Activated naive CD8-positive, alpha-beta T cell treated with anti-CD3 and anti-CD28 coated beads, Interleukin-2, amount 50 U/mL, for 24 hours (primary cell): ENCODE data around the gene GGT6.

Source experiments
- ATAC-seq: fragments of 150-1000 bp; cut with Tn5 transposase; one replicate; pipeline ENCODE4 v1.10.0; 2021
- DNase-seq: peaks from one replicate; pipeline ENCODE4 v3.0.0; 2021
- H3K27ac Mint-ChIP-seq: one replicate; pipeline ENCODE4 v1.8.0; 2021; ENCODE audit warnings: mild to moderate bottlenecking, mixed read lengths
- H3K27me3 Mint-ChIP-seq: one replicate; pipeline ENCODE4 v1.8.0; 2021; ENCODE audit warnings: mixed read lengths
- H3K36me3 Mint-ChIP-seq: one replicate; pipeline ENCODE4 v1.8.0; 2021; ENCODE audit warnings: low read depth, mixed read lengths
- H3K4me1 Mint-ChIP-seq: one replicate; pipeline ENCODE4 v1.8.0; 2021; ENCODE audit warnings: mixed read lengths
- H3K4me3 Mint-ChIP-seq: one replicate; pipeline ENCODE4 v1.8.0; 2021; ENCODE audit warnings: mild to moderate bottlenecking, moderate library complexity, mixed read lengths
- H3K9me3 Mint-ChIP-seq: one replicate; pipeline ENCODE4 v1.8.0; 2021; ENCODE audit warnings: mixed read lengths

The GGT6 gene

DNA sequence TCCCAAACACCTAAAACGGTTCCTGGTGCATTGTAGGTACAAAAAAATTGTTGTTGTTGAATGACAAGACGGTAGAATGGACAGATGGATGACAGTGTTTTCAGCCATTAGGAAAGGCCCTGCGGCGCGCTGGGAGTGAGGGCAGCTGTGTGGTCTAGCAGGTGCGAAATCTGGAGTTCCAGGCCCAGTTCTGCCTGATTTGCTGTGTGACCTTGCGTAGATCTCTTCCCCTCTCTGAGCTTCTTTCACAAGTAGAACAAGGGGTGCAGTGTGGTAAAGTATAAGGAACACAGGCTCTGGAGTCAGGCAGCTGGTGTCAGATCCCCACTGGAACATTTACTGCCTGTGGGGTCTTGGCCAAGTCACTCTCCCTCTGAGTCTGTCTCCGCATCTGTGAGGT, 36.4 kb downstream of the GGT6 start:
- ATAC-seq (no peak), DNase-seq (no peak)
- Mint-ChIP-seq H3K4me3 (no peak overlapping the region), H3K4me1 (no peaks in the 10 kb centered on the region), H3K27me3 (peaks cover 2% of the 10 kb centered on the region), H3K27ac (no peak overlapping the region), H3K9me3 (no peaks in the 10 kb centered on the region), H3K36me3 (no peaks in the 10 kb centered on the region)

DNA sequence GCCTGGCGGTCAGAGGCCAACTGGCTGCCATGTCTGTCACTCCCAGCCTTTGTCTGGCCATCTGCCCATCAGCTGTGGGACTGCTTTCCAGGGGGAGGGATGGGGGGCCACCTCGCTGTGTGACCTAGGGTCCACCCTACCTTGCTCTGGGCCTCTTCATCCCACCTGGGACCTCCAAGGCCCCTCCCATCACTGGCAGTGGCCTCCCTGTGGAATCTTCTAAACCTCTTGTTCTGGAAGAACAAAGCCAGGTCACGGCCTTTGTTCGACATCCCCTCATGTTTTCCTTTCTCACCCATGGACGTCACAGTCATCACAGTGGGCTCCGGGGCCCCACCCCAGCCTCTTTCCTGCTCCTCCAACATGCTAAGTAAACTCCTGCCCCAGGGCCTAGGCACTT, 37.7 kb downstream of the GGT6 start:
- Mint-ChIP-seq H3K27ac (no peak overlapping the region), H3K4me1 (no peaks in the 10 kb centered on the region), H3K27me3 (no peaks in the 10 kb centered on the region), H3K4me3 (no peak overlapping the region), H3K36me3 (no peaks in the 10 kb centered on the region), H3K9me3 (no peaks in the 10 kb centered on the region)
- no peak for ATAC-seq
- no peak for DNase-seq

DNA sequence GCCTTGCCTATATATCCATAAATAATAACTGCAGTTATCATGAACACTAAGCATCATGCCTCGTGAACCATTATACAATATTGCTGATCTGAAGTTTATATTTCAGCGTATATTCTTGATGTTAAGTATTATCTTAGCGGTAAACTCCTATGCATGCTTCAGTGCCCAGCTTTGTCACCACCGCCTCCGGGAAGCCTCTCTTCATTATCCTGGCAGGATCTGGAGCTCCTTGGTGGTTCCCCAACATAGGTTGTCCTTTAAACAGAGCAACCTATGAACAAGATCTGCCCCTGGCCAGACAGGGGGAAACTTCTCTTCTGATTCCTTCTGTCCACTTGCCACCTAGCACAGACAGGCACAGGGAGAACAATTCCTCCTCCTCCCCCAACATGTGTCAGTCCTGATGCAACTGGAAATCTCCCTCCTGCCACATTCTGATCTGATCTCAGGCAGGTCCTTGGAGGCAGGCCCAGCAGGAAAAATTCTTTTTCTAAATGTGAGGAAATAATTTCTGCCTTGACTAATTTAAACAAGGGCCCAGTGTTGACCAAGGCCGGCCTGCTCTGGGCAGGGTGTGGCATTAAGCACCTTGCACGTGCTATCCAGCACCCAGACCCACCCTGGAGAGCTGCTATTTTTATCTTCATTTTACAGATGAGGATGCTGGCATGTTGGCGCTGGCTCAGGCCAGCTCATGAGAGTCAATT, 39.3 kb downstream of the GGT6 start:
- DNase-seq (no peak), ATAC-seq (no peak)
- H3K4me3 Mint-ChIP-seq: no peak overlapping the region
- no peaks in the 10 kb centered on the region for H3K36me3 Mint-ChIP-seq
- no peaks in the 10 kb centered on the region for H3K9me3 Mint-ChIP-seq
- no peaks in the 10 kb centered on the region for H3K27me3 Mint-ChIP-seq
- no peaks in the 10 kb centered on the region for H3K4me1 Mint-ChIP-seq
- no peak overlapping the region for H3K27ac Mint-ChIP-seq

DNA sequence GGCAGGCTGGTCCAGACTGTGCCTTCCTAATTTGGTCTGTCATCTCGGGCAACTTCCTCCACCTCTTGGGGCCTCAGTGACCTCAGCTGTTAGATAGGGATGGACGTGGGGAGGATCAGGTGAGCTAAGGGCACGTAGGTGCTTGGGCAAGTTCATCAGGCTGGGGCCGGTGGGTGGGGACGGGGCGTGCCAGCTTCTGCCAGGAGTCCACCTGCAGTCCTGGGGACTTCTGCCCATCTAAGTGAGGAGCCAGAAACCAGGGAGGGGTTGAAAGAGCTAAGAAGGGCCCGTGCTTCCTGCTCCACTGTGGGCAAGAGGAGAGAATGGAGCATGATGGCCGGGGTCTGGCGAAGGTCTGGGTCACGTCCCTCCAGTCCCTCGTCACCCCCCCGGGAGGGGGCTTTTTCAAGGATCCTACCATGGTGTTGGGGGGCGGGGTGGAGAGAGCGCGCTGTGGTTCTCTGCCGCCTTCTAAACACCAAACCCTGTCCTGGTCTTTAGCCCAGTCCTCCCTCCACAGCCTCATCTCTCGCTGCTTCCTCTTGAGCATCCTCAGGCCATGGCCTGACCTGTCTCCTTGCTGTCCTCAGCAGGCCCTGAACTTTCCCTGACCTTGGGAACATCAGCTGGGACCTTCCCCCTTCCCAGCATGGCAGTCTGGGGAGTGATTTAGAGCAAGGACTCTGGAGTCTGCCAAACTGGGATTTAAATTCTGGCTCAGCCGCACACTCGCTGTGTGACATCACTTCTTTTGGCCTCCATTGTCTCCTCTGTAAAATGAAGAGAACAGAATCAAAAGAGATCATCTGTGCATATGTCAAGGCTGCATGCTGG, 40.1 kb downstream of the GGT6 start:
- no peaks in the 10 kb centered on the region for H3K4me1 Mint-ChIP-seq
- DNase-seq: no peak
- H3K4me3 Mint-ChIP-seq: no peak overlapping the region
- no peaks in the 10 kb centered on the region for H3K27me3 Mint-ChIP-seq
- no peaks in the 10 kb centered on the region for H3K36me3 Mint-ChIP-seq
- no peak for ATAC-seq
- H3K27ac Mint-ChIP-seq: no peak overlapping the region
- H3K9me3 Mint-ChIP-seq: no peaks in the 10 kb centered on the region

DNA sequence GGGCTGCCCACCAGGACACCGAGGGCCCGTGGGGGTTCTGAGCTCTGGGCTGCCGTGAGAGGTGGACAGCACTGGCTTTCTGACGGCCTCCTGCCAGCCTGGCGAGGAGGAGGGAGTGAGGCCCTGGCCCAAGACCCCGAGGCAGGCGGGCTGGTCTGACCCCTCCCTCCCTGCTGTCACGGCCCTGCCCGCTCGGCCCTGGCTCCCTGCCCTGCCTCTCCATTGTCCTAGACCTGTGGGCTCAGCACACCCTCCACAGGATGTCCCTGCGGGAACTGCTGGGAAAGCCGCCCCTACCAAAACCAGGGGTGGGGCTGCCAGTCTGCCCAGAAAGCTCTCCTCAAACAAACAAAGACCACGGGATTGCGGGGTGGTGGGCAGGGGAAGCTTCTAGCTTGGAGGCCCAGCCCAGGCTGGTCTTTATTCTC, 41.0 kb downstream of the GGT6 start:
- no peak for ATAC-seq
- H3K4me3 Mint-ChIP-seq: no peak overlapping the region
- no peak for DNase-seq
- no peaks in the 10 kb centered on the region for H3K9me3 Mint-ChIP-seq
- no peaks in the 10 kb centered on the region for H3K36me3 Mint-ChIP-seq
- H3K4me1 Mint-ChIP-seq: no peaks in the 10 kb centered on the region
- no peak overlapping the region for H3K27ac Mint-ChIP-seq
- H3K27me3 Mint-ChIP-seq: no peaks in the 10 kb centered on the region

DNA sequence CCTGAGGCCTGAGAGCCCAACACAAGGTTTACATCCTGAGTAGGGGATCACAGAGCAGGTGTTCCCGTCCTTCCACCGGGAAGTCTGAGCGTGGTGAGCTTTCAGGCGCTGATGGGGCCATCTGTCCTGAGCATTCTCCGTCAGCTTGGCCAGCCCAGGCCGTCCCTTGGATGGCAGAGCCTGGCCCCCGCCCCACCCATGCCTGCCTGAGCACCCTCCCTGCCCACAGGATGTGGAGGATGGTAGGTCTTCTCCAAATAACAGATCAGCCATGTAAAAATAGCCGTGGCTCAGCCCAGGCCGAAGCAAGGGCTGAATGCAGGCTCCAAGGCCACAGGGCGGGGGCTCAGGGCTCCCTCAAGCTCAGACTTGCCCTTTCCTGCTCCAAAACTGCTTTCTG, 41.5 kb downstream of the GGT6 start:
- H3K27ac Mint-ChIP-seq: no peak overlapping the region
- H3K27me3 Mint-ChIP-seq: no peaks in the 10 kb centered on the region
- H3K4me1 Mint-ChIP-seq: no peaks in the 10 kb centered on the region
- no peak overlapping the region for H3K4me3 Mint-ChIP-seq
- ATAC-seq: no peak
- no peak for DNase-seq
- no peaks in the 10 kb centered on the region for H3K9me3 Mint-ChIP-seq
- no peaks in the 10 kb centered on the region for H3K36me3 Mint-ChIP-seq

DNA sequence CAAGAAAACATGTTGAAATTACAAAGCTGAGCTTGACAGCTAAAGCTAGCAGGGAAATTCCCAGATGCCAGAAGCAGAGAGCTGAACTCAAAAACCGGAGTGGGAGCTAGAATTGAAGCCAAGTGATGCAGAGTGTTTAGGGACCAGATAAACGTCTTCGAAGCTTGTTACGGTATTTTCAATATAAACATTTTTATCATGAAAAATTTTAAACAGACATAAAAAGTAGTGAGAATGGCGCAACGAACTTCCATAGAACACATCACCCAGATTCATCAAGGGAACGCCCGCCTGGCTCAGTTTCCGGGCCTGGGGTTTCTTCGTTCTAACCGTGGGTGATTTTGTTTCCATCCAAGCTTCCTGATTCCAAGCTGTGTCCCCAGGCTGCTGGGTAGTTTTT, 43.6 kb downstream of the GGT6 start:
- Mint-ChIP-seq H3K27ac (no peak overlapping the region), H3K27me3 (no peaks in the 10 kb centered on the region), H3K9me3 (no peaks in the 10 kb centered on the region), H3K4me3 (no peak overlapping the region), H3K36me3 (no peaks in the 10 kb centered on the region), H3K4me1 (no peaks in the 10 kb centered on the region)
- no peak for DNase-seq
- no peak for ATAC-seq

DNA sequence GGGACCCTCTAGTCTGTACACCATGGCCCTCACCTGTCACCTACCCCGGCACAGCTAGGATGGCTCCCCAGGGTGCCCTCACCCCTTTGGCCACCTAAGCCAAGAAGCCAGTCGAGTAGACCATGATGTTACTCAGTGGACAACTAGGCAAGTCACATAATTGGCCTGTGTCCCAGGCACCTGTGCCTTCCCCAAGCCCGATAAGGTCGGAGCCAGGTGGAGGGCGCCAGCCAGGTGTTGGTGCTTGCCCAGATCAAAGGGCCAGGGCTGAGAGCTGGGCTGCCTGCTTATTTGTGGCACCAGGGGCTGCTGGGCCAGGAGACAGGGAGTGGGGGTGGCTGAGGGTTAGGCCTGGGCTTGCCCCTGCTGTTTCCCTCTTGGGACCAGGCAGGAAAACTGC, 44.9 kb downstream of the GGT6 start:
- Mint-ChIP-seq H3K4me3 (no peak overlapping the region), H3K4me1 (peaks cover 1% of the 10 kb centered on the region), H3K27me3 (peaks cover 1% of the 10 kb centered on the region), H3K27ac (no peak overlapping the region), H3K36me3 (no peaks in the 10 kb centered on the region), H3K9me3 (no peaks in the 10 kb centered on the region)
- DNase-seq (no peak), ATAC-seq (no peak)

DNA sequence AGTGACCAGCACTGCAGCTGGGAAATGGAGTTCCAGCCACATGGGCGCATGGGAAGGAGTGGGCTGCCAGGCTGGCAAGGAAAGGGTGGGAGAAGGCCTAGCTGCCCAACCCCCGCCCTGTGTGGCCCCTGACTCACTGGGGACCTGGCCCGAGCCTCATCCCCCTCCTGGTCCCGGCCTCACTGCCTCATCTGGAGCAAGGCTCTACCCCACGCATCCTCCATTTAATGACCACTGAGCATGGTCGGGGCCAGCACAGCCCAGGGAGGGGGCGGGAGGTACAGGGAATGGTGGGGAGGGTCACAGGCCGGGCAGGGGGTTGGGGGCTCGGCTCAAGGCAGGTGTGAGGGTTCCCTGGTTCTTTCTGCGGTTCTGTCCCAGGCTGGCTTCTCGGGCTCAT, 45.6 kb downstream of the GGT6 start:
- Mint-ChIP-seq H3K4me3 (no peak overlapping the region), H3K4me1 (peaks cover 3% of the 10 kb centered on the region), H3K9me3 (no peaks in the 10 kb centered on the region), H3K27ac (no peak overlapping the region), H3K27me3 (peaks cover 2% of the 10 kb centered on the region), H3K36me3 (no peaks in the 10 kb centered on the region)
- no peak for DNase-seq
- ATAC-seq: no peak

DNA sequence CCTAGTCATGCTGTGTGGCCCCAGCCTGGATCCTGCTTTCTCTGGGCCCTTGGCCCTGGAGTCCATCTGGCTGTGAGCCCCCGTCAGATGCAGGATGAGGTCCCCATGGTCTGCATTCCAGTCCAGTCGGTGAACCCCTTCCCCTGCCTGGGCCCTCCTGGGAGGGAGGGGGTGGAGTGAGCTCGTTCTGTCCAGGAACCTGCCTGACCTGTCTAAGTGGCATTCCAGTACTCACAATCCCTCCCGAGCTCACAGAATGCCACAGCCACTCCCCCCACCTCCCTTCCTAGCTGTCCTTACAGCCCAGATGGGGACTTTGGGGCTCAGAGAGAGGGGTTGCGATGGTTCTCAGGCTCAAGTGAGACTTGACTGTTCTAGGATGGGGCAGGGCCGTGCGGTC, 46.2 kb downstream of the GGT6 start:
- ATAC-seq (no peak), DNase-seq (no peak)
- Mint-ChIP-seq H3K27me3 (peaks cover 2% of the 10 kb centered on the region), H3K4me1 (peaks cover 9% of the 10 kb centered on the region), H3K4me3 (no peak overlapping the region), H3K9me3 (no peaks in the 10 kb centered on the region), H3K36me3 (no peaks in the 10 kb centered on the region), H3K27ac (no peak overlapping the region)

DNA sequence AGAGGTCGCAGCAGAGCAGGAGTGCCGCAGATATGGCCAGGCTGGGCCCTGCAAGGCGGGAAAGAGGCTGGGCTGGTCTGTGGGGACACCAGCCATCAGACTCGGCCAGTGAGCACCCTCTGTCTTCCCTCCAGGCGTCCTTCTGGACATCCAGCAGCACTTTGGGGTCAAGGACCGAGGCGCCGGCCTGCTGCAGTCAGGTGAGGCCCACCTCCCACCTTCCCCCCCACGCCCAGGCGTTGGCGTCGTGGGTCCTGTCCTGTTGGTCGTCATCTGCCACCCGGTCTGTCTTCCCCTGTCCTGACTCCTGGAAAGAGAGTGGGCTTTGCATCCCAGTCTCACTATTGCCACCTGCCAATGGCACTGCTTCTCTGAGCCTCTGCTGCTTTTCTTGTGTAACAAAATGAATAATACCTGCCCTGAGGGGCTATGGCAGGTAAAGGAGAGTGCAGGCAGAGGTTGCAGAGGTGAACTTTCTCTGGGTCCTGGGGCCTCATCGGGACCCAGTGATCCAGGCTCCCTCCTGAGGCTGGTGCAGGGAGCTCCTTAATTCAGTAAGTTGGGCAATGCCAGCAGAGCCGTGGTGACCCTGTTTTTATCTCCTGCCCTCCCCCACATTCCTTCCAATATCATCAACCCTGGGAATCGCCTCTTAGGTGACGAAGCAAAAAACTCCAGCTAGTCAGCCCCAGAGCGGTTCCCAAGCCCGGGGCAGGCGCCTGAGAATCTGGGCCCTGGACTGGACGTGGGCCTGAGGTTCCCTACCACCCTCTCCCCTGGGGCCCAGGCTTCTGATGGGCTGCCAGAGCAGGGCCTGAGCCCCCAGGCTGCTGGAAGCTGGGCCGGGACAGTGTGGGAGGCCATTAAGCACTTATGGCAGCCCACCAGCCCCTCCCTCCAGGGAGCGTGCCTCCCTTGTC, 47.0 kb downstream of the GGT6 start:
- peaks cover 15% of the 10 kb centered on the region for H3K4me1 Mint-ChIP-seq
- DNase-seq (no peak), ATAC-seq (no peak)
- H3K27ac Mint-ChIP-seq: no peak overlapping the region
- H3K4me3 Mint-ChIP-seq: no peak overlapping the region
- H3K36me3 Mint-ChIP-seq: no peaks in the 10 kb centered on the region
- no peaks in the 10 kb centered on the region for H3K9me3 Mint-ChIP-seq
- H3K27me3 Mint-ChIP-seq: peaks cover 2% of the 10 kb centered on the region

DNA sequence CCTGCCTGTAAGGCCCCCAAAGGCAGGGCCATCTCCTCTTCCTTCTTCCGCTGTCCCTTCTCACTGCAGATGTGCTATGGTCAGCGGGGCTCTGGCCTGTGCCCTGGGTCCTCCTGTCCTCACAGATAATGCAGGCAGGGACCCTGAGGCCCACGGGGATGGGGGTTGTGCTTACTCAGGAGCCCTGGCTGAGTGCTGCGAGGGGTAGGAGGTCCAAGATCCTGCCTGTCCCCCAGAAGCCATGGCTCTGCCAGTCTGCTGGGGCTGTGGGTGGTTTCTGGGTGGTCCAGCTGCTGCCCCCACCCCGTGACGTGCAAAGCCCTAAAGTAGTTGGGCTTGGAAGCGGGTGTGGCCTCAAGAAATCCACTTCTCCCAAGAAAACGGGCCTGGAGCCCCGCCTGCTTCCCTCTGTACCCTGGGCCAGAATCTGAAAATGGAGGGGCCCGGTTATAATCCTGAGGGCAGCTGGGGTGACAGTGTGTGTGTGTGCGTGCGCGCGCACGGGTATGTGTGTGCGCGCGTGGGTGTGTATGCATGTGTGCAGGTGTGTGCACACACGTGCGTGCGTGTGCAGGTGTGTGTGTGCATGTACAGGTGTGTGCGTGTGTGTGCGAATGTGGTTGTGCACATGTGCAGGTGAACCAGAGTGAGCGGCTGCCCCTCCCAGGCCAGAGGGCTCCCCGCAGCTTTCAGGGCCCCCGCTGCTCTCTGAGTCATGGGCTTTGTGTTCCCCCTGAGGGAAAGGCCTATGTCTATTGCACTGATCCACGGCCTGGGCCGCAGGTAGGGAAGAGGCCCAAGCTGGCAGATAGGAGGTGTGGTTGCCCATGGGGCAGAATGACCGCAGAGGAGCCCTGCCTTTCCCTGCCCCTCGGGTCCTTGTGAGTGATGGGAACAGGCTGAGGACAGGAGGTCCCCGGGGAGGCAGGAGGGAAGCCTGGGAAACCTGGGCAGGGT, 47.9 kb downstream of the GGT6 start:
- no peak for DNase-seq
- Mint-ChIP-seq H3K36me3 (no peaks in the 10 kb centered on the region), H3K27me3 (peaks cover 2% of the 10 kb centered on the region), H3K4me1 (peaks cover 15% of the 10 kb centered on the region), H3K9me3 (no peaks in the 10 kb centered on the region), H3K4me3 (no peak overlapping the region), H3K27ac (no peak overlapping the region)
- no peak for ATAC-seq

DNA sequence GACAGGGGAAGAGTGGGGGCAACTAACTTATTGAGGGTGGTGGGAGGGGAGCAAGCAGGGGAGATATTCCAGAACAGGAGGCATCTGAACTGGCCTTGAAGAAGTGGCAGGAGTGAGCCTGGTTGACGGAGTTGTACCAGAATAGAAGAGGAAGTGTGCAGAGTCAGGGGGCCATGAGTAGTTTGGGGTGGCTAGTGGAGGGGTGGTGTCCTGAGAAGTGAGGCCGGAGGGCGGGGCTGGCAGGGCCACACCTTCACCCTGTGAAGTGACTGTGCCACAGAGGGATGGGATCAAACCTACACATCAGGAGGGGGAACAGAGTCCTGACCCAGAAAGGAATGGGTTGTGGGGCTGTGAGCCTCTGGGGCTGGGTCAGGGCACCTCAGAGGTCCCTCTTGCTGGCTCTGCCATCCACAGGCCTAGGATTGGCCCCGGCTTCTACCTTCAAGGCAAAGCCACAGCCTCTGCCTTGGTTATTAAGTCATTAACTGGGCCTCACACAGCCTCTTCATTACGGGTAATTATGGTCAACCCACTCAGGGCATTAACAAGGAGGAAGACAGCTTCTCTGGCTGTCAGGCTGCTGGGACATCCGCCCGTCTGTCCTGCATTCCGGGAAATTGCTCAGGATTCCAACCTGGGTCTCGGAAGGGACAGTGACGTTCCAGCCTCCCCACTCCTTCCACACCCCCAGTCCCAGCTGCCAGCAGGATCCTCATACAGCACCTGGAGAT, 49.0 kb downstream of the GGT6 start:
- no peak overlapping the region for H3K27ac Mint-ChIP-seq
- ATAC-seq (no peak), DNase-seq (no peak)
- H3K36me3 Mint-ChIP-seq: no peaks in the 10 kb centered on the region
- peaks cover 15% of the 10 kb centered on the region for H3K4me1 Mint-ChIP-seq
- H3K27me3 Mint-ChIP-seq: peaks cover 2% of the 10 kb centered on the region
- no peak overlapping the region for H3K4me3 Mint-ChIP-seq
- no peaks in the 10 kb centered on the region for H3K9me3 Mint-ChIP-seq
